ENCODE results near the gene IDE.
"Not testable (repeated sequence)": the region's sequence is repeated elsewhere in the genome, so short reads cannot be mapped to it uniquely, and the experiment has no call there.

The IDE gene

DNA sequence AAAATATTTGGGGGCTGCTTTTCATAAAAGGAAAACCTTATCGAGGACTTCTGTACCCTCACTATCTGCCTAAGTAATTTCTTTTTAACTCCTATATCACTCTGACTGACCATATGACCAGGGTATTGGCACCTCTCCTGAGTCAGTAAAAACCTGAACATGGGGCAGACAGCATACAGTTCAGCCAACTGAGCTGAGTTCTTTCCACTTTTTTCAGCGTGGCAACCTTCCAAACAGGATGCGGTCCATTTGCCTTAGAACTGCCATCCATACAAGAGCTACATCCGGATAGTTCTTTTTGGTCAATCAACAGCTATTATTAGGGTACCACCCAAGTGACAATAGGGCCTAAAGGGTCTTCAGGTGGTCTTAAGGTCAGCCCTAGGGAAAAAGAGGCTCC, 160.4 kb downstream of the IDE start:
- DNase-seq = no peak

GRCh38 chr10:92413011-92413410, 160.9 kb downstream of the IDE start:
- DNase-seq = no peak

- DNase-seq = no peak
These were observed 162.5 kb downstream of the IDE start for GRCh38 chr10:92411406-92411805.

- DNase-seq = no peak
These were observed 163.4 kb downstream of the IDE start for GRCh38 chr10:92410501-92410900.

GRCh38 chr10:92408017-92408361, 165.9 kb downstream of the IDE start:
- no peak for DNase-seq

GRCh38 chr10:92407305-92408016, 166.4 kb downstream of the IDE start:
- no peak for DNase-seq

DNA sequence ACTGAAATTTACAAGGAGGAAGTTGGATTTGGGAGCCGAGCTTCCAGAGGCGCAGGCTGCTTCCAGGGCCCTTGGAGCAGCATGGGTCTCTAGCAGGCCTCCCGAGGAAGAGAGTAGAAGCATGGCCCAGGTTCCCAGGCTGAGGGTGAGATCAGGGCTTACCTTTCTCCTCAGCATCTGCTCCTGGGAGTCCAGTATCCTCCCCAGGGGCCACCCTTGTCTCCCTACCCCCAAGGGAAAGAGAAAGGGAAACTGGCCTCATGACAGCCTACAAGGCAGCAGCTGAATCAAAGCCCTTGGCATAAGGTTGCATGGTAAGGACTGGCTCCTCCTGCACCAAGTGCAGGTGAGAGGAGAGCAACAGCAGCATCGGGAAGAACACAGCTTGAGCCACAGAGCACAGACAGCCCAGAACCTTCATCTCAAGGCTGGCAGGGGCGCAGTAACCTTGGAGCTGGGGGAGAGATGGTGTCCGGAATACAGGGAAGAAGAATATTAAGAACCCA, 168.4 kb downstream of the IDE start:
- no peak for DNase-seq

- no peak for DNase-seq
These were observed 169.1 kb downstream of the IDE start for GRCh38 chr10:92404612-92405418.

GRCh38 chr10:92402234-92402633, 171.7 kb downstream of the IDE start:
- DNase-seq = not testable (repeated sequence)
